NCI-H146 (cell line): Measurements from ENCODE around the gene CLIP2.
"Not testable (repeated sequence)": the region's sequence is repeated elsewhere in the genome, so short reads cannot be mapped to it uniquely, and the experiment has no call there.

Experiments used
- DNase-seq: peaks from one replicate; lab custom pipeline; 2025; lab: John Stamatoyannopoulos, UW

The CLIP2 gene

GRCh38 chr7:74297516-74298233 lies 8.5 kb downstream of the CLIP2 start:
- DNase-seq = no peak

- no peak for DNase-seq
These were observed 10.2 kb downstream of the CLIP2 start for GRCh38 chr7:74299401-74299800.

GRCh38 chr7:74300926-74301325 lies 11.7 kb downstream of the CLIP2 start:
- DNase-seq = no peak

DNA sequence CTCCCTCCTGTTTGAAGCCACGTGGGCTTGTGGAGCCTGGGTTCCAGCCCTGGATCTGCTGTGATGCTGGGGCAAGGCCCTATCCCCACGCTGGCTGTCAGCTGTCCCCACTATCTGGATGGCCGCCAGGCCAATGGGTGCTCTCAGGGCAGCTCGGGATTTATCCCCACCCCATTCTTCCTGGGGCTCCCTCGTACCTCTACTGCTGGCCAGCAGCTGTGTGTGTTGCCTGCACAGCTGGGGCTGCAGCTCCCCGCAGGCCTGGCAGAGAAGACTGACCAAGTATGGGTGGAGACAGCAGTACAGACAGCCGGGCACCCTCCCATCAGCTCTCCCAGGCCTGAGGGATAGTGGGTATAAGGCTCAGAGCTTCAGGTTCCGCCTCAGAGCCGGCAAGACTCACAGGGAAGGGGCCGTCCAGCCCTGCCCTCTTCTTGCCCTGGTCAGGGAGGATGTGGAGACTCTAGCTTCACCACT lies 13.6 kb downstream of the CLIP2 start:
- DNase-seq = no peak

DNA sequence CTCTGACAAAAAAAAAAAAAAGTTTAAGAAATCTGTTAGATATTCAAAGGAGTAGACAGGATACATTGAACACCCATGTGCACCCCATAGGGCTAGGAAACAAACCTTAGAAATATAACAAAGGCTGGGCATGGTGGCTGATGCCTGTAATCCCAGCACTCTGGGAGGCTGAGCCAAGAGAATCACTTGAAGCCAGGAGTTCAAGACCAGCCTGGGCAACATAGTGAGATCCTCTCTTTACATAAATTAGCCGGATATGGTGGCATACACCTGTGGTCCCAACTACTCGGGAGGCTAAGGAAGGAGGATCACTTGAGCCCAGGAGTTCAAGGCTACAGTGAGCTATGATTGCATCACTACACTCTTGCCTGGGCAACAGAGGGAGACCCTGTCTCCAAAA lies 15.3 kb downstream of the CLIP2 start:
- no peak for DNase-seq

GRCh38 chr7:74306004-74306729 lies 17.0 kb downstream of the CLIP2 start:
- no peak for DNase-seq

DNA sequence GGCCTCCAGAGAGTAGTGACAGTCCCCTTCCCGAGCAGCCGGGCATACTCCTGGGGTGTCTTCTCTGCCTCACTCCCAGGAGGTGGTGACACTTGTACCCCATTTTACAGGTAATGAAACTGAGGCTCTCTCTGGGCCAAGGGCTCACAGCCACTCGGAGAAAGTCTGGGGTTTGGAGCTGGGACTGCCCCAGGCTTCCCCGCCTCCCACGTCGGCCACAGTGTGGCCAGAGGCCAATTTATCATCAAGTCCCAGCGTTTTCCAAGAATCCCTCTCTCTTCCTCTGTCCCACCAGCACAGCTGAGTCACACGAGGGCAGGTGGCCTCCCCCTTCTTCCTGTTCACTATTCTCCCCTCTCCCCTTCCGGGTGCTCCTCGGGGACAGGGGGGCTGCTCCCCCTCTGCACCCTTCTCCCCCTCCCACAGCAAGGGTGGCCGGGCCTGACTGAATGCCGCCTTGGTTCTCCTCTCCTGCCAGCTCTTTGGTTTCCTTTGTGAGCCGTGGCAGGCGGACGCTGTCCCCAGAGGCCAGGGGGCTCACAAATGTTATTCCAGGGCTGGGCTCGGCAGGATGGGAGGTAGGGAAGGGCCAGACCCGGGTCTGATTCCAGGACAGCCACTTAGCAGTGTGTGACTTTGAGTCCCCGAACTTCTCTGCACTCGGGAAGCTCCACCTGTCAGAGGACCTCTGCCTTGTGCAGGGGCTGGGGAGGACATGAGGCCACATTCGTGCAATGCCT lies 17.7 kb downstream of the CLIP2 start:
- no peak for DNase-seq

GRCh38 chr7:74307738-74308505 lies 18.7 kb downstream of the CLIP2 start:
- DNase-seq = no peak

GRCh38 chr7:74309181-74309580 lies 20.0 kb downstream of the CLIP2 start:
- DNase-seq = no peak

GRCh38 chr7:74311305-74311744 lies 22.1 kb downstream of the CLIP2 start:
- DNase-seq = no peak

DNA sequence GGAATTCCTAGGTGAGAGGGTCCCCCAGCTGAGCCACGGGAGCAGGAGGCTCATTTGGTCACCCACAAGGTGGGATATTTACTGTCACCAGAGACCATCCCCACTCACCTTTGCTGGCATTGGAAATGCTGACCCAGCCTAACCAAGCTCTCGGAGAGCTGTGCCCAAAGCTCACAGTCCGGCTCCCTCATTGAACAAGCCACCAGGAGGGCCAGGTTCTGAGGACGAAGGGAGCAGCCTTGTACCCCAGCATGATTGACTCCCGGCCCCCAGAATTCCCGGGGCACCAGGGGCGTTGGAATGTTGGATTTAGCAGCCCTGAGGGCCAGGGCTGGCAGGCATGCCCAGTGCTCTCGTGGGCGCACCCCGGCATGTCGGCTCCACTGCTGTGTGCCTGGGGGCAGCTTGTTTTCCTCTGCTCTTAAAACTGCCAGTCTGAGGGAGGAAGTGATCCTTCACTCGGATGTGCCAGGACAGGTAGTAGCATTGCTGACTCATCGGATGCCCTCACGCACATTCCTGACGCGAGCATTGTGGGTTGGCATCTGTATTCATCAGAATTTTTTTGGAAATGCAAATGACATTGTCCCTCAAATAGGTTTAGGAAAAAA lies 23.3 kb downstream of the CLIP2 start:
- no peak for DNase-seq

DNA sequence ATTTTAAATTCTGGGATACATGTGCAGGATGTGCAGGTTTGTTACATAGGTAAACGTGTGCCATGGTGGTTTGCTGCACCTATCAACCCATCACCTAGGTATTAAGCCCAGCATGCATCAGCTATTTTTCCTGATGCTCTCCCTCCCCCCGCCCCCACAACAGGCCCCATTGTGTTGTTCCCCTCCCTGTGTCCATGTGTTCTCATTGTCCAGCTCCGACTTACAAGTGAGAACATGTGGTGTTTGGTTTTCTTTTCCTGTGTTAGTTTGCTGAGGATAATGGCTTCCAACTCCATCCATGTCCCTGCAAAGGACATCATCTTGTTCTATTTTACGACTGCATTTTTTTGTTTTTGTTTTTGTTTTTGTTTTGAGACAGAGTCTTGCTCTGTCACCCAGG lies 26.7 kb downstream of the CLIP2 start:
- not testable (repeated sequence) for DNase-seq

GRCh38 chr7:74317146-74317782 lies 28.1 kb downstream of the CLIP2 start:
- DNase-seq = no peak

DNA sequence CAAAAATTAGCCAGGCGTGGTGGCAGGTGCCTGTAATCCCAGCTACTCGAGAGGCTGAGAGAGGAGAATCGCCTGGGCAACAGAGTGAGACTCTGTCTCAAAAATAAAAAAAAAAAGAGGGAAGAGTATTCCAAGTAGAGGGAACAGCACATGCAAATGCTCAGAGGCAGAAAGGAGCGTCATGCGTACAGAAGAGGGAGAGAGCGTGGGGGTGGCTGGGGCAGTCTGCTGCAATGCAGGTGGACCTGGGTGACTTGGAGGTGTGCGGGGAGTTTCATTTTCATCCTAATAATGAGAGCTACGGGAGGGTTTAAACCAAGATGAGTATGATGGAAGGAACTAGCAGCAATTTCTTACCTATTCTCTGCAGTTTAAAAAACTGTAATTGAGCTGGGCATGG lies 28.8 kb downstream of the CLIP2 start:
- no peak for DNase-seq

DNA sequence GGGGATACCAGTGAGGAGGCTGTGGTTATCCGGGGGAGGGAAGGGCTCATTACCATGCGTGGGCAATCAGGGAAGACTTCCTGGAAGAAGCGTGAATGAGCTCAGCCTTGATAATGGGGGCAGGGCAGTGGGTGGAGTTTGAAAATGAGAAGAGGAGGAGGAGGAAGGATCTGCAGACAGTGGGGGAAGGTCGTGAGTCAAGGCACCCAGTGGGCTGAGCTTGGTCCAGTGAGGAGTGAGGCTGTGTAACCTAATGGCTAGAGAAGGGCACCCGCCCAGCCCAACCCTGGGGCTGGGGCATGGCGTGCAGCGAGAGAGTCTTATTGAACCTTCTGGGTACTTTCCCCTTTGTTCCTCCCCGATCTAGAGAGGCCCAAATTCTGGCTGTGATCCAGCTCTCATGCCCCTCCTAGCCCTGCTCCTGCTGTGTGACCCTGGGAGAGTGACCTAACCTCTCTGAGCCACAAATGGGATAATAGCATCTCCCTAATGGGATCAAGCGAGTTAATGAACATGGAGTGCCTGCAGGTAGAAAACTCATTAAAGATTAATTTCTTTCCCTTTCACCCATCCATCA lies 31.5 kb downstream of the CLIP2 start:
- DNase-seq = no peak

GRCh38 chr7:74322892-74323291 lies 33.7 kb downstream of the CLIP2 start:
- DNase-seq = not testable (repeated sequence)

- no peak for DNase-seq
These were observed 35.5 kb downstream of the CLIP2 start for GRCh38 chr7:74324531-74325209.

DNA sequence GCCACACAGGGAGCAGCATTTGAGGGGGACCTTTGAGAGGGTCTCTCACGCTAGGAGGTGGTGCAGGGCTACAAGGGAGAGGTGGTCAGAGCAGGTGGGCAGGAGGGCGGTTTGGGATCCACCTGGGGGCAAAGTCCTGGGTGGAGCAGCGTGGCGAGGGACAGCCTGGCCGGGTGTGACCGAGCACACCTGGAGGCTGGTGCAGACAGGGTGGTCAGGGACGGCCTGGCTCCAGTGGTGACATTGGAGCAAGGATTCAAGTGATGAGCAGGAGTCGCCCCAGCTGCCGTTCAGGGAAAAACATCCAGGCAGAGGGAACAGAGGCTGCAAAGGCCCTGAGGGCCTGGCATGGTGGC lies 36.0 kb downstream of the CLIP2 start:
- DNase-seq = no peak

DNA sequence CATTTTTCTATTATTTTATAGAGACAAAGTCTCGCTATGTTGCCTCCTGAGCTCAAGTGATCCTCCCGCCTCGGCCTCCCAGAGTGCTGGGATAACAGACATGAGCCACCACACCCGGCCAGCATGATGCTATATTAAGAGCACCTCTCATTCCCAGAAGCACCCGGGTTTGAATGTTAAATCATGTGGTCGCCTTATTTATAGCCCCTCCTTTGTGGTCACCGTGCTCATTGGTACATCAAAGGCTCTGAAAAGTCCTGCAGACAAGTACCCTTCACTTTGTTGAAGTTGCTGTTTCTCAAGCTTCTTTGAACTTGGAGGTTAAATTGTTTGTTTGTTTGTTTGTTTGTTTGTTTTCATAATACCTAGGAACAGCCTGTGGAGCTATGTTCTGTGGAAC lies 40.0 kb downstream of the CLIP2 start:
- DNase-seq = no peak
